Measurements from ENCODE around the gene ARIH2. TPM values are rescaled to one million over a fixed set of nuclear protein-coding genes. Genes with fewer than 3 reads are reported as not detected.

Gene ARIH2
- total RNA-seq, 1 experiment from 2014 or later: 122 TPM

DNA sequence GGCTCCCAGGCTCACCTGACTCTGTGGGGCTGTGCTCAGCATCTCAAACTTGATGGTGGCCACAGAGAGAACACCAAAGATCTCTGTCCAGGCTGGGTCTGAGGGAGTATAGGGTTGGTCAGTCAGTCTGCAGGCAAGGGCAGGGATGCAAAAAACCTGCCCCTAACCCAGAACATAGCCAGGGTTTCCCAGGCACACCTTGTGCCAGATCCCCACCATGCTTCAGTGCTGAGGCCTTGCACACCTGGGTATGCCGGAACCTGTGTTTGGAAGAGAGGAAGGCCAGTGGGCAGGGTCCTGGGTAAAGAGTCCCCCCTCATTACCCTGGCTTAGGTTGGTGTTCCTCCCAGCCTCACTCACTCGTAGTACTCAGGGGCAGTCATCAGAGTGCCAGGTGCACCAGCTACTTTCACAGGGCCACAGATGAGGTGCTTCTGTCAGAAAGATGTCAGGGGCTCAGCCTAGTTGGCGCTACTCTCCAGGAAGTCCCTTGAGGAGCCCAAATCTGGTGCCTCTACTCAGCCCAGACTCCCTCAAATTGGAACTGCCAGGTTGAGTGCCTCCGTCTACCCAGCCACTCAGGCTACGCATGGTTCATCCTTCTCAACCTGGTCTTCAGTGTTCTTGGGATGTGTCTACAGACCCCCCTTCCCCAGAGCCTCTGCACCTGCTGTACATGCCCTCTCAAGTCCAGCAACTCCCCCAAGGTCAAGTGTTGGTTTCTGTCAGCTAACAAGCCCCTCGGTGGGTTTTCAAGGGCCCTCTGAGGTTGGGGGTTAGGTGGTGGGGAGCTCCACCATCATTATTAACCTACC lies 98.0 kb downstream of the ARIH2 start:
- whole genome bisulfite sequencing (ENCODE audit: extremely low coverage, insufficient read length, low lambda C conversion rate): no CpG with 5 or more reads among the region's 6 CpGs
- Histone ChIP-seq H3K23me2 (ENCODE audit: insufficient read length, low read depth, low read length, poor library complexity, severe bottlenecking) (peaks cover 16% of the 10 kb centered on the region), H3K27ac (ENCODE audit: insufficient read length, low read depth, low read length) (no peak overlapping the region), H2BK15ac (ENCODE audit: low read depth, low read length) (no peak overlapping the region), H3K14ac (ENCODE audit: insufficient read depth, low read length) (no peak overlapping the region), H2AK5ac (ENCODE audit: insufficient read length, low read length) (no peak overlapping the region), H3K4me2 (ENCODE audit: insufficient read depth, insufficient read length, low read length) (no peak overlapping the region), H3K4ac (ENCODE audit: low read depth, low read length) (no peak overlapping the region), H3K79me2 (ENCODE audit: insufficient read depth, low read length) (no peaks in the 10 kb centered on the region; the same call in 1 of the 2 replicates), H4K5ac (ENCODE audit: insufficient read length, low read depth, low read length) (no peak overlapping the region), H3T11ph (ENCODE audit: low read length) (no peak overlapping the region), H3K4me1 (ENCODE audit: insufficient read depth, low read length) (no peaks in the 10 kb centered on the region), H4K91ac (ENCODE audit: insufficient read length, low read depth, low read length) (no peak overlapping the region), H2BK5ac (ENCODE audit: insufficient read length, low read length) (no peak overlapping the region), H3K56ac (ENCODE audit: insufficient read length, low read depth, low read length) (no peak overlapping the region), H3K9me3 (ENCODE audit: control insufficient read depth, low read depth, low read length) (no peaks in the 10 kb centered on the region), H3K27me3 (ENCODE audit: insufficient read depth, low read length) (no peaks in the 10 kb centered on the region), H4K20me1 (ENCODE audit: control insufficient read depth, insufficient read depth, insufficient read length) (peaks cover 2% of the 10 kb centered on the region), H3K18ac (ENCODE audit: insufficient read length, low read depth, low read length) (no peak overlapping the region), H4K8ac (replicated peaks; ENCODE audit: insufficient read length, low read depth, low read length) (no peak overlapping the region), H3K79me1 (ENCODE audit: insufficient read depth, low read depth, low read length, poor library complexity, severe bottlenecking) (no peaks in the 10 kb centered on the region), H3K23ac (ENCODE audit: insufficient read length, low read depth, low read length) (no peak overlapping the region), H2BK12ac (ENCODE audit: insufficient read length, low read depth, low read length) (no peak overlapping the region), H2AFZ (ENCODE audit: low read length) (no peak overlapping the region), H2BK120ac (ENCODE audit: low read depth, low read length, poor library complexity, severe bottlenecking) (no peak overlapping the region), H2BK20ac (ENCODE audit: low read depth, low read length, poor library complexity, severe bottlenecking) (no peak overlapping the region), H3K9ac (ENCODE audit: extremely low read depth, insufficient read length, low read length) (no peak overlapping the region)
- no peaks in the 10 kb centered on the region for H3K27me3 Mint-ChIP-seq (ENCODE audit: low read depth)
- no peak overlapping the region for H3K27ac Mint-ChIP-seq
- TF ChIP-seq, protein P1, sequence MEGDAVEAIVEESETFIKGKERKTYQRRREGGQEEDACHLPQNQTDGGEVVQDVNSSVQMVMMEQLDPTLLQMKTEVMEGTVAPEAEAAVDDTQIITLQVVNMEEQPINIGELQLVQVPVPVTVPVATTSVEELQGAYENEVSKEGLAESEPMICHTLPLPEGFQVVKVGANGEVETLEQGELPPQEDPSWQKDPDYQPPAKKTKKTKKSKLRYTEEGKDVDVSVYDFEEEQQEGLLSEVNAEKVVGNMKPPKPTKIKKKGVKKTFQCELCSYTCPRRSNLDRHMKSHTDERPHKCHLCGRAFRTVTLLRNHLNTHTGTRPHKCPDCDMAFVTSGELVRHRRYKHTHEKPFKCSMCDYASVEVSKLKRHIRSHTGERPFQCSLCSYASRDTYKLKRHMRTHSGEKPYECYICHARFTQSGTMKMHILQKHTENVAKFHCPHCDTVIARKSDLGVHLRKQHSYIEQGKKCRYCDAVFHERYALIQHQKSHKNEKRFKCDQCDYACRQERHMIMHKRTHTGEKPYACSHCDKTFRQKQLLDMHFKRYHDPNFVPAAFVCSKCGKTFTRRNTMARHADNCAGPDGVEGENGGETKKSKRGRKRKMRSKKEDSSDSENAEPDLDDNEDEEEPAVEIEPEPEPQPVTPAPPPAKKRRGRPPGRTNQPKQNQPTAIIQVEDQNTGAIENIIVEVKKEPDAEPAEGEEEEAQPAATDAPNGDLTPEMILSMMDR (conservative IDR thresholded peaks at IDR 0.05): no peak
- peaks cover 17 to 21% of the 10 kb centered on the region in 2 experiments for H3K4me1 Mint-ChIP-seq
- H3K9me3 Mint-ChIP-seq: no peaks in the 10 kb centered on the region
- DNase-seq: no peak
- peaks cover 23 to 51% (median 46%) of the 10 kb centered on the region in 3 experiments for H3K36me3 Mint-ChIP-seq (ENCODE audit: insufficient read depth in 1 of 3, low read depth in 3 of 3)
- H3K4me3 Mint-ChIP-seq: peak overlapping the region; percentile 91 to 95; a peak in 4 of 5 replicates
